ENCODE data around the gene FRAT2.
"Not testable (repeated sequence)": the region's sequence is repeated elsewhere in the genome, so short reads cannot be mapped to it uniquely, and the experiment has no call there.

Gene FRAT2

GRCh38 chr10:97321032-97321803, 13.3 kb downstream of the FRAT2 start:
- peak; percentile 36 for DNase-seq

GRCh38 chr10:97320480-97321031, 14.0 kb downstream of the FRAT2 start:
- no peak for DNase-seq

- no peak for DNase-seq
Measured at GRCh38 chr10:97319671-97320479, 14.7 kb downstream of the FRAT2 start.

GRCh38 chr10:97318772-97319651, 15.5 kb downstream of the FRAT2 start, which contains the start of gene FRAT1:
FRAT1 (plus strand) TSS chr10:97319271; CDS start chr10:97319454, 183 bp downstream.
- peak; percentile 89 for DNase-seq

GRCh38 chr10:97314671-97315070, 19.9 kb downstream of the FRAT2 start:
- DNase-seq: no peak

GRCh38 chr10:97312897-97313296, 21.6 kb downstream of the FRAT2 start:
- no peak for DNase-seq

- no peak for DNase-seq
Measured at GRCh38 chr10:97311111-97311626, 23.4 kb downstream of the FRAT2 start.

GRCh38 chr10:97307866-97308780, 26.4 kb downstream of the FRAT2 start:
- DNase-seq: no peak

GRCh38 chr10:97307441-97307840, 27.1 kb downstream of the FRAT2 start:
- no peak for DNase-seq

GRCh38 chr10:97302088-97302791, 32.3 kb downstream of the FRAT2 start:
- DNase-seq: no peak

- DNase-seq: no peak
Measured at GRCh38 chr10:97300980-97301379, 33.5 kb downstream of the FRAT2 start.

- no peak for DNase-seq
Measured at GRCh38 chr10:97298223-97298571, 36.3 kb downstream of the FRAT2 start.

GRCh38 chr10:97297556-97298222, 36.8 kb downstream of the FRAT2 start:
- no peak for DNase-seq

- no peak for DNase-seq
Measured at GRCh38 chr10:97292862-97293198, 41.7 kb downstream of the FRAT2 start.

GRCh38 chr10:97292097-97292861, 42.2 kb downstream of the FRAT2 start, which contains the start of gene ARHGAP19:
ARHGAP19 (minus strand) TSS chr10:97292637; CDS start chr10:97292627, 10 bp downstream.
- peak; percentile 94 for DNase-seq

GRCh38 chr10:97291357-97292096, 43.0 kb downstream of the FRAT2 start:
- DNase-seq: no peak

- not testable (repeated sequence) for DNase-seq
Measured at GRCh38 chr10:97290576-97291356, 43.8 kb downstream of the FRAT2 start.

GRCh38 chr10:97290076-97290475, 44.5 kb downstream of the FRAT2 start:
- DNase-seq: not testable (repeated sequence)
